B cell (primary cell): ENCODE data around the gene GGN. TPM values are rescaled to one million over a fixed set of nuclear protein-coding genes. Genes with fewer than 3 reads are reported as not detected.

Experiments used
- ATAC-seq: fragments of 200-7000 bp; cut with Tn5 transposase; one replicate; pipeline ENCODE4 v1.10.0; 2021; ENCODE audit warnings: low read depth, mild to moderate bottlenecking, moderate number of reproducible peaks, moderate library complexity
- CTCF ChIA-PET: fragments of 350-600 bp; sonication (Branson Sonifier 250); formaldehyde crosslinking; loops from one replicate; lab custom pipeline; 2021; ENCODE audit warnings: antibody characterized with exemption, inconsistent platforms; lab: Charles Lee
- POLR2A ChIA-PET: fragments of 350-600 bp; sonication (Branson Sonifier 250); formaldehyde crosslinking; loops from one replicate; lab custom pipeline; 2021; ENCODE audit warnings: antibody characterized with exemption; lab: Charles Lee
- DNase-seq: peaks from one replicate; pipeline ENCODE4 v3.0.0; 2013
- H2AFZ ChIP-seq: 2 replicates; pipeline ENCODE4 v1.6.1; 2012; ENCODE audit warnings: mild to moderate bottlenecking, low read depth, low read length; ENCODE audit not compliant: insufficient read depth, poor library complexity, severe bottlenecking
- H3K27ac ChIP-seq, 2 donors: 1 replicate in 1 of 2; 2 replicates in 1 of 2; pipeline ENCODE4 v1.5.1; 2012 to 2013; ENCODE audit warnings: low read length in 2 of 2, mild to moderate bottlenecking in 2 of 2, moderate library complexity in 1 of 2
- H3K27me3 ChIP-seq, 4 experiments: fragments of 200-600 bp in 1 of 4; sonication (generic) in 1 of 4; replicated peaks in 1 of 4; 1 replicate in 2 of 4; 2 replicates in 2 of 4; pipeline versions ENCODE4 v1.6.1 to v1.7.0; 2013 to 2016; ENCODE audit warnings: low read length in 3 of 4, mild to moderate bottlenecking in 2 of 4, mixed read lengths in 1 of 4, moderate library complexity in 1 of 4; ENCODE audit not compliant: insufficient read depth in 4 of 4, control insufficient read depth in 3 of 4; ENCODE audit errors: control extremely low read depth in 1 of 4
- H3K36me3 ChIP-seq, 2 experiments: replicated peaks in 1 of 2; 1 replicate in 1 of 2; 2 replicates in 1 of 2; pipeline versions ENCODE4 v1.6.1 to v1.7.1; 2013; ENCODE audit warnings: low read length in 1 of 2; ENCODE audit not compliant: insufficient read depth in 2 of 2, control insufficient read depth in 1 of 2; ENCODE audit errors: control extremely low read depth in 1 of 2, extremely low read depth in 1 of 2
- H3K4me1 ChIP-seq, 2 donors: fragments of 200-600 bp in 1 of 2; sonication (generic) in 1 of 2; 1 replicate in 1 of 2; 2 replicates in 1 of 2; pipeline versions ENCODE4 v1.5.1 to v1.6.1; 2013 to 2017; ENCODE audit warnings: low read length in 2 of 2; ENCODE audit not compliant: control insufficient read depth in 2 of 2, insufficient read depth in 2 of 2
- H3K4me2 ChIP-seq: replicated peaks from 2 replicates; pipeline ENCODE3; 2012; ENCODE audit warnings: mild to moderate bottlenecking, low read depth, low read length; ENCODE audit not compliant: poor library complexity, severe bottlenecking
- H3K4me3 ChIP-seq, 5 experiments: fragments of 200-600 bp in 1 of 5; sonication (generic) in 1 of 5; 1 replicate in 3 of 5; 2 replicates in 2 of 5; pipeline versions ENCODE4 v1.5.1 to v1.7.0; 2011 to 2016; ENCODE audit warnings: low read length in 4 of 5, mild to moderate bottlenecking in 4 of 5, low read depth in 2 of 5, control low read depth in 1 of 5, moderate library complexity in 1 of 5; ENCODE audit not compliant: insufficient read depth in 1 of 5; ENCODE audit errors: control extremely low read depth in 1 of 5, extremely low read depth in 1 of 5
- H3K79me2 ChIP-seq: fragments of 200-600 bp; sonication (generic); one replicate; pipeline ENCODE4 v1.6.0; 2016; ENCODE audit warnings: low read length; ENCODE audit not compliant: control insufficient read depth, insufficient read depth
- H3K9ac ChIP-seq: fragments of 200-600 bp; sonication (generic); 2 replicates; pipeline ENCODE4 v1.6.1; 2017; ENCODE audit warnings: mild to moderate bottlenecking, low read length, moderate library complexity
- H3K9me3 ChIP-seq, 3 donors: one replicate each; pipeline versions ENCODE4 v1.6.1 to v1.7.1; 2013; ENCODE audit warnings: low read length in 2 of 3; ENCODE audit not compliant: control insufficient read depth in 2 of 3, insufficient read depth in 1 of 3; ENCODE audit errors: control extremely low read depth in 1 of 3
- H4K20me1 ChIP-seq: 2 replicates; pipeline ENCODE4 v1.6.0; 2012; ENCODE audit warnings: mild to moderate bottlenecking, low read length; ENCODE audit not compliant: insufficient read depth, control insufficient read depth, poor library complexity, severe bottlenecking
- H3K27ac Mint-ChIP-seq: one replicate; pipeline ENCODE4 v1.8.0; 2021; ENCODE audit warnings: mixed read lengths
- H3K27me3 Mint-ChIP-seq: one replicate; pipeline ENCODE4 v1.8.0; 2021; ENCODE audit warnings: mixed read lengths
- H3K4me1 Mint-ChIP-seq: one replicate; pipeline ENCODE4 v1.8.0; 2021; ENCODE audit warnings: mixed read lengths
- H3K4me3 Mint-ChIP-seq: one replicate; pipeline ENCODE4 v1.8.0; 2021; ENCODE audit warnings: mixed read lengths
- H3K9me3 Mint-ChIP-seq: one replicate; pipeline ENCODE4 v1.8.0; 2022; ENCODE audit warnings: mixed read lengths; ENCODE audit not compliant: insufficient read depth
- CTCF ChIP-seq: fragments of 200-600 bp; IDR thresholded peaks from one replicate; pipeline ENCODE4 v1.8.0; 2022; ENCODE audit warnings: antibody characterized with exemption, mild to moderate bottlenecking
- EZH2 ChIP-seq: IDR thresholded peaks from 2 replicates; pipeline ENCODE4 v1.6.1; 2012; ENCODE audit warnings: borderline replicate concordance, low read depth, mild to moderate bottlenecking, moderate library complexity, low read length; ENCODE audit not compliant: insufficient read depth, poor library complexity, severe bottlenecking
- WGBS: methylation state at CpG from one replicate; pipeline ENCODE4 v1.1.5; 2013; ENCODE audit warnings: missing lambda C conversion rate; ENCODE audit not compliant: insufficient coverage; 5-methylcytosine and 5-hydroxymethylcytosine counted together
- intact Hi-C: fragments of 100-400 bp; cut with micrococcal nuclease; formaldehyde crosslinking; loops from one replicate; pipeline ENCODE4 v1.10.0; 2022
- polyA plus RNA-seq: library from polyadenylated mRNA; depleted of rRNA; stranded (reverse); fragments of >200 nt; gene quantifications from 2 replicates; pipeline ENCODE4 v1.2.3, GENCODE V29; 2012
- total RNA-seq, 2 donors: library from RNA; stranded (reverse); fragments of 120-200 nt in 1 of 2; gene quantifications; 1 replicate in 1 of 2; 2 replicates in 1 of 2; pipeline versions ENCODE4 v1.2.3 to v1.2.4, GENCODE V29; 2013 to 2022

GGN gene
- total and polyA plus RNA-seq, 2 donors (not counting 1 experiment from before 2014, with no cell fraction given): 0.34 TPM; not detected in 1

GRCh38 chr19:38375748-38376147, 12.1 kb downstream of the GGN start:
- Histone ChIP-seq H4K20me1 (peaks cover 58% of the 10 kb centered on the region), H3K4me3 (peak overlapping the region; percentile 69 to 92 (median 80)), H3K4me1 (peaks cover 17 to 26% of the 10 kb centered on the region in 2 donors), H3K36me3 (peaks cover 0 to 27% of the 10 kb centered on the region in 2 experiments), H3K9ac (peak overlapping the region; percentile 80), H3K4me2 (peak overlapping the region; percentile 85), H3K9me3 (no peaks in the 10 kb centered on the region), H2AFZ (no peak overlapping the region), H3K27ac (no peak overlapping the region), H3K27me3 (peaks cover 0 to 9% (median 0%) of the 10 kb centered on the region in 4 experiments), H3K79me2 (peaks cover 45% of the 10 kb centered on the region)
- Mint-ChIP-seq H3K27ac (no peak overlapping the region), H3K4me3 (peak overlapping the region; percentile 93), H3K27me3 (no peaks in the 10 kb centered on the region), H3K9me3 (no peaks in the 10 kb centered on the region), H3K4me1 (peaks cover 26% of the 10 kb centered on the region)
- 80% methylated on average over 1 of the region's 5 CpGs for WGBS
- ChIA-PET CTCF (interaction anchor here (0.9 to 1.5 kb wide), 3 partner anchors 27 to 555 kb away, joined by 3 to 5 read pairs (median 3); partner anchors contain the start of genes FAM98C, MRPS12 and SARS2), POLR2A (interaction anchor here (0.5 to 1.4 kb wide), 5 partner anchors 9 to 1654 kb away, joined by 3 to 5 read pairs (median 5); partner anchors contain the start of gene GGN)
- TF ChIP-seq EZH2 (no peak), CTCF (no peak)
- ATAC-seq (no peak), DNase-seq (no peak)
- intact Hi-C loops: loop anchor here (2.0 kb wide), 1 partner anchor 1041 kb away; a partner anchor contains a TSS

GRCh38 chr19:38375098-38375493, 12.7 kb downstream of the GGN start:
- Histone ChIP-seq H3K79me2 (peaks cover 41% of the 10 kb centered on the region), H3K27me3 (peaks cover 0 to 12% (median 0%) of the 10 kb centered on the region in 4 experiments), H3K9me3 (no peaks in the 10 kb centered on the region), H3K4me3 (peak overlapping the region; percentile 69 to 92 (median 80)), H4K20me1 (peaks cover 51% of the 10 kb centered on the region), H3K4me1 (peaks cover 17 to 26% of the 10 kb centered on the region in 2 donors), H2AFZ (peak overlapping the region; percentile 90), H3K36me3 (peaks cover 0 to 20% of the 10 kb centered on the region in 2 experiments), H3K27ac (peak overlapping the region; percentile 88 to 90), H3K9ac (peak overlapping the region; percentile 80), H3K4me2 (peak overlapping the region; percentile 85)
- no peak for DNase-seq
- POLR2A ChIA-PET: interaction anchor here (0.5 to 1.5 kb wide), 6 partner anchors 13 to 259 kb away, joined by 3 to 14 read pairs (median 10); partner anchors contain the start of genes CATSPERG, FAM98C, GGN and SPRED3
- no peak for ATAC-seq
- TF ChIP-seq EZH2 (no peak), CTCF (no peak)
- Mint-ChIP-seq H3K4me3 (peak overlapping the region; percentile 93), H3K27me3 (peaks cover 4% of the 10 kb centered on the region), H3K4me1 (peaks cover 26% of the 10 kb centered on the region), H3K9me3 (no peaks in the 10 kb centered on the region), H3K27ac (peak overlapping the region; percentile 96)
- intact Hi-C loops: loop anchor here (2.0 kb wide), 1 partner anchor 1040 kb away; a partner anchor contains a TSS
- CTCF ChIA-PET: interaction anchor here (1.3 to 2.1 kb wide), 4 partner anchors 27 to 472 kb away, joined by 3 to 27 read pairs (median 15); partner anchors contain the start of genes CATSPERG and FAM98C
- 2% methylated on average over 18 of the region's 18 CpGs for WGBS
